Superior temporal gyrus (tissue), 1 donor: ENCODE results near the gene DBH.

Experiments
- DNase-seq: peaks from one replicate; pipeline ENCODE4 v3.0.0-alpha.2; 2016; ENCODE audit errors: extremely low spot score

The DBH gene

DNA sequence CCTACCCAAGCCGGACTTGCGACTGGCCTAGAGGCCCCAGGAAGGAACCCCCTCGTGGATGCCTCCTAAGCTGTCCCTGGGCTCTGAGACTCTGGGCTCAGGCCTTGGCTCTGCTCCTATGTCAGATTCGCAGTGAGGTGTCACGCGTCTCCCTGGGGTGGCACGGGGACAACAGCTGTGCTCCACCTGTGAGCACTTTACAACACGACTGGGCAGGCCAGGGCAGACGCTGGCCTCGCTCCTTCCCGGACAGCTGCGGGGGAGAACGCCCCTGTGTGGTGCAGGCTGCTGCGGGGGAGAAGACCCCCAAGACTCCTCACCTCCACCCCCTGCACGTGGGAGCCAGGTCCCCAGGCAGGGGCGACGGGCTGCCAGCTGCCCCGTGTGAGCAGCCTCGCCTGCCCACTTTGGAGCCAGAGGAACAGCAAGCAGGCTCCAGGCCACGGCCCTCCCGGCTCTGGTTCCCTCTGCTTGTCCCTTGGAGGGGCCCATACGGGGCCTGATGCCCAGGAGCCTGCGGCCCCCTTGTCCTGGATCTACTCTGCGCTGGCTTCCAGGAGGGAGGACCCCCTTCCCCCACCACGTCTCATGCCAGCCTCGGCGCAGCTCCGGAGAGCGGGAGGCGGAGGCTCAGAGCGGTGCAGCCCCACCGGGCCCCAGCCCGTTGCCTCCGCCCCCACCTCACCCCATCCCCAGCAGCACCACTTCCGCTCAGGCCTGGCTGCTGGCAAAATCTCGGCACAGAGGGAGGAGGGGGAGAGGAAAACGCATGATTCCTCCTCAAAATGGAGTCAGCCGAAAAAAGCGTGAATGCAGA lies 66.0 kb downstream of the DBH start:
- no peak for DNase-seq

DNA sequence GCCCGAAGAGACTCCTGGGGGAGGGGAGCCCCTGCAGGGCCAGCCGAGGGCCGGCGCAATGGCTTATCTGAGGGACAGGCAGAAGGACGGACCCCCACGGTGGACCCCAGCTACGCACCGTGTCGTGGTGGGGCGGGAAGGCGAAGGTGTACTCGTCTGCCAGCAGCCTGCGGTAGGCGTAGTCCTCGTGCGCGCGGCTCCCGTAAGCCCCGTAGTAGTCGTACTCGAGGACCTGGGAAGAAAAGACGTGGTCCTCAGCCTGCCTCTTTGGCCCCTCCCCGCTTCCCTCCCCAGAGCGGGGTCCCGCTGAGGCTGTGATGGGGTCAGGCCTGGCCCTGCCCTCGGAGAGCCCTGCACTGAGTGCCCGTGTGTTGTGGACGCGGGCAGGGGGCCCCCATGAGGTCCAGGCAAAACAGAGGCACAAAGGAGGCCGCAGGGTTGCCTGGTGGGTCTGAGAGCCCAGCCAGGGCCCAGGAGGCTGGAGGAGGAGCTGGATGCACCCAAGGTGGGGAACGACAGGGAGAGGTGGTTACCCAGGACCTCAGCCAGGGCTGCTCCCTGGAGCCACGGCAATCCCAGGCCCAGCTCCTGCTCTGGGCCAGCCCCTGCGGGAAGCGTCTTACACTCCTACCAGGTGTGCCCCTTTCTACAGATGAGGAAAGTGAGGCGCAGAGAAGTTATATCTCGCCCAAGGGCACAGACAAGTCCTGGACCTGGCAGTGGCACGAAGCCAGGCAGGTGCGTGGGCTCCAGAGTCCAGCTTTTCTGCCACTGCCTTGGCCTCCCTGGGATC lies 66.8 kb downstream of the DBH start:
- DNase-seq, result no peak

DNA sequence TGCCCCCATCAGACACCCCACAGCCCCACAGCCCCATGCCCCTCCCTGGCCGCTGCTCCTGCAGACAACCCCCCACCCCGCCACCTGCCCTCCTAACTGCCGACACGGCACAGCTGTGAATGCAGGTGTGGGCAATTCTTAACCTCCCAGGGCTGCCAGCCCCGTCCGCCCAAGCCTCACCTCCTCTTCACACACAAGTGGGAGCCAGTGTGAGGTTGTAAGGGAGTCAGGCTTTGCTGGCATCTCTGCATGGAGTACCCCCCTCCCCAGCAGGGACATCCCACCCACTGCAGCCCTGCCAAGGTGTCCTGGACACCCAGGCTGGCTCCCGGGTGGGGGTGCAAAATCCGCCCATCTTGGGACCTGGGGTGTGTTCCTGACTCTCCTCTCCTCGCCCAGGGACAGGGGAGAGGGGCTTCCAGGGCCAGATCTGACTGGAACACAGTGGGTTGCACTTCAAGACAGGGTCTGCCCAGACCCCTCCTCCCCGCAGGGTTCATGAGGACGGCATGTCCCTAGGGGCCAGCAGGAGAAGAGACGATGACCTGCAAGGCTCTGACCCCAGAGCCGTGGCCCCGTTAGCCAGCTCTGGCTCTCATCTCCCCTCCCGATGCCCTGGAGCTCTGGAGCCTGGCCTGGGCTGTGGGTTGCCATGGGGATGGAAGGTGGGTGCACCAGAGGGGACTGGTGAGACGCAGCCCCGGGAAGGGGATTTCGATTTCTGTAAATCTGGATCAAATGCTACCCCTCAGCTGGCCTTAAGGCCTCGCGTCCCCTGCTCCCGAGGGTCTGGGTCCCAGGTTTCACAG lies 67.6 kb downstream of the DBH start:
- DNase-seq, result no peak

- DNase-seq, result no peak
These were observed 68.6 kb downstream of the DBH start for GRCh38 chr9:133704711-133705181.

DNA sequence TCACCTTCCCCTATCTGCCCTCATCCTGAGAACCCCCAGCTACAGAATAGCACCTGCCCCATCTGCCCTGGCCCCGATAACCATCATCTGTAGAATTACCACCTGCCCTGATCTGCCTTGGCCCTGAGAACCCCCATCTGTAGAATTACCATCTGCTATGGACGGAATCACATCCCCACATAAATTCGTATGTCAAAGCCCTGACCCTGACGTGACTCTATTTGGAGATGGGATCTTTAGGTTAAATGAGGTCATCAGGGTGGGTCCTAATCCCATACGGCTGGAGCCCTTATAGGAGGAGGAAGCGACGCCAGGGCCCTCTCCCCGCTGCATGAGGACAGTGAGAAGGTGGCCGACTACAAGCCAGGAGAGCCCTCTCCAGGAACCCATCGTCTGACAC lies 69.4 kb downstream of the DBH start:
- no peak for DNase-seq

- DNase-seq, result no peak
These were observed 70.3 kb downstream of the DBH start for GRCh38 chr9:133706307-133707050.

- DNase-seq, result no peak
These were observed 71.1 kb downstream of the DBH start for GRCh38 chr9:133707065-133707762.

GRCh38 chr9:133707763-133708245 lies 71.6 kb downstream of the DBH start:
- DNase-seq, result no peak

DNA sequence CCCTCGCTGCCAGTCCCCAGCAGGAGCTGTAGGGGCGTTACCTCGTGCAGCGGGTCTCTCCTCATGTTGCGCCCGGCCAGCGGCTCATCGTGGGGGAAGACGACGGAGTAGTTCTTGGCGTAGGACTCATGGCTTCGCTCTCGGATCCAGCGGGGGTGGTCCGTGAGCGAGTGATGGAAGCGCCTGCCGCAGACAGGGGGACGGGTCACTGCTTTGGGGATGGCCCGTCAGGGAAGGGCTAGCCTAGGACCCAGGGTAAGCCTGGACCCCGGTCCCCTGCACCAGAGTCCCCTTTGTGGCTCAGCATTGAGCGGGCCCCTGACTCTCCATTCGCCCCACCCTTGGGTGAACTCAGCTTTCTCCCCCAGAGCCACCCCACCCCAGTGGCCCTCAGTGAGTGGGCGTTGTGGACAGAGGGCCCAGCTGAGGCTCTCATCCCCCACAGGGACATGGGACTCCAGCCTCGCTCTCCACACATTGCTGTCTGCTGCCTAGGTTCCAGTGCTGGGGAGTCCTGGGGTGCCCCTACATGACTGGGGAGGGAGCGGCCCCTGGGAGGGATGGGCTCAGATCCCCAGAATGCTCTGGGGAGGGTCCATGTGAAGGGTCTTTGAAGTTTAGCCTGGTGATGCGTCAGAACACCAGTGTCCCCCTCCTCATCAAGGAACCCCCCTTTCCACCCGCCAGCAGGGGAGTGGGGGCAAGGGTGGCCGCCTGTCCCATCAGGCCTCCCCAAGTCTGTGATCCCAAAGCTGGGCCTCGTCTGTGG lies 72.3 kb downstream of the DBH start:
- DNase-seq, result no peak
